BJ (cell line): ENCODE data around the gene ANTXR2. TPM values are rescaled to one million over a fixed set of nuclear protein-coding genes. Genes with fewer than 3 reads are reported as not detected.

ENCODE experiments used
- CTCF ChIA-PET: fragments of 350-600 bp; formaldehyde crosslinking; extraction: SDS; loops from one replicate; lab custom pipeline; 2021; ENCODE audit warnings: antibody characterized with exemption, inconsistent platforms; lab: Yijun Ruan, JAX
- POLR2A ChIA-PET: fragments of 300-600 bp; sonication (Branson Sonifier 250); formaldehyde crosslinking; extraction: SDS; loops from one replicate; lab custom pipeline; 2021; ENCODE audit warnings: antibody characterized with exemption; lab: Charles Lee
- DNase-seq: peaks from one replicate; pipeline ENCODE4 v3.0.0-alpha.2; 2011; ENCODE audit warnings: low read depth
- H3K27me3 ChIP-seq: 2 replicates; pipeline ENCODE4 v1.6.0; 2011; ENCODE audit warnings: low read length; ENCODE audit not compliant: control insufficient read depth, insufficient read depth
- H3K36me3 ChIP-seq: 2 replicates; pipeline ENCODE4 v1.5.1; 2011; ENCODE audit warnings: low read length; ENCODE audit not compliant: control insufficient read depth, insufficient read depth
- H3K4me3 ChIP-seq: 2 replicates; pipeline ENCODE4 v1.5.1; 2011; ENCODE audit warnings: low read depth, mild to moderate bottlenecking, control low read depth, low read length
- CTCF ChIP-seq: IDR thresholded peaks from 2 replicates; pipeline ENCODE4 v1.5.1; 2011; ENCODE audit warnings: low read depth, mild to moderate bottlenecking, control low read depth, inconsistent platforms, low read length, moderate library complexity; ENCODE audit not compliant: insufficient read depth
- polyA plus RNA-seq: library from polyadenylated mRNA; depleted of rRNA; stranded (reverse); fragments of >200 nt; gene quantifications from 2 replicates; pipeline ENCODE4 v1.2.3, GENCODE V29; 2011

Gene ANTXR2
- polyA plus RNA-seq, 1 experiment, result 18.9 TPM

- Histone ChIP-seq H3K4me3 (no peak overlapping the region), H3K36me3 (no peaks in the 10 kb centered on the region), H3K27me3 (no peaks in the 10 kb centered on the region; the same call in 1 of the 2 replicates)
- CTCF ChIA-PET, result interaction anchor here (1.0 to 1.3 kb wide), 2 partner anchors 19 to 34 kb away, joined by 3 to 4 read pairs; partner anchors contain the start of gene ANTXR2
- DNase-seq, result no peak
- no peak for TF ChIP-seq CTCF
- POLR2A ChIA-PET, result no interaction called here
These were observed 19.1 kb upstream of the ANTXR2 start for GRCh38 chr4:80092088-80092487.

- POLR2A ChIA-PET, result interaction anchor here (0.5 kb wide), 1 partner anchor 104 kb away, joined by 3 read pairs; no protein-coding TSS in a partner anchor
- Histone ChIP-seq H3K27me3 (no peaks in the 10 kb centered on the region; the same call in 1 of the 2 replicates), H3K36me3 (no peaks in the 10 kb centered on the region), H3K4me3 (no peak overlapping the region)
- no peak for DNase-seq
- CTCF ChIA-PET, result interaction anchor here (1.0 to 1.3 kb wide), 2 partner anchors 19 to 34 kb away, joined by 3 to 4 read pairs; partner anchors contain the start of gene ANTXR2
- no peak for TF ChIP-seq CTCF
These were observed 18.7 kb upstream of the ANTXR2 start for GRCh38 chr4:80091688-80092087.

GRCh38 chr4:80091184-80091583 is 18.2 kb upstream of the ANTXR2 start:
- DNase-seq, result no peak
- TF ChIP-seq CTCF, result no peak
- Histone ChIP-seq H3K36me3 (no peaks in the 10 kb centered on the region), H3K27me3 (no peaks in the 10 kb centered on the region; the same call in 1 of the 2 replicates), H3K4me3 (no peak overlapping the region)
- ChIA-PET CTCF (no interaction called here), POLR2A (interaction anchor here (0.5 kb wide), 1 partner anchor 104 kb away, joined by 3 read pairs; no protein-coding TSS in a partner anchor)

- no peak for DNase-seq
- ChIA-PET CTCF (interaction anchor here (0.9 kb wide), 1 partner anchor 16 kb away, joined by 4 read pairs; no protein-coding TSS in a partner anchor), POLR2A (no interaction called here)
- Histone ChIP-seq H3K27me3 (no peaks in the 10 kb centered on the region; the same call in 1 of the 2 replicates), H3K36me3 (no peaks in the 10 kb centered on the region), H3K4me3 (no peak overlapping the region)
- TF ChIP-seq CTCF, result no peak
These were observed 17.1 kb upstream of the ANTXR2 start for GRCh38 chr4:80090090-80090489.

GRCh38 chr4:80088471-80088870 is 15.4 kb upstream of the ANTXR2 start:
- Histone ChIP-seq H3K36me3 (no peaks in the 10 kb centered on the region), H3K4me3 (no peak overlapping the region), H3K27me3 (no peaks in the 10 kb centered on the region)
- DNase-seq, result no peak
- POLR2A ChIA-PET, result no interaction called here
- no peak for TF ChIP-seq CTCF
- CTCF ChIA-PET, result no interaction called here
